DND-41 (cell line): ENCODE data around the gene SNPH.

Experiments
- ATAC-seq: fragments of 200-7000 bp; cut with Tn5 transposase; 3 replicates; pipeline ENCODE4 v1.9.1; 2021; ENCODE audit warnings: low read depth; ENCODE audit not compliant: insufficient read depth
- DNase-seq: peaks from one replicate; pipeline ENCODE4 v3.0.0-alpha.2; 2020
- H2AFZ ChIP-seq: 2 replicates; pipeline ENCODE4 v1.6.0; 2012; ENCODE audit warnings: low read depth, low read length
- H3K27ac ChIP-seq: 2 replicates; pipeline ENCODE4 v1.5.1; 2012; ENCODE audit warnings: low read length, inconsistent platforms
- H3K27me3 ChIP-seq: fragments of 200-600 bp; sonication (generic); 2 replicates; pipeline ENCODE4 v1.6.0; 2012; ENCODE audit warnings: low read length, mild to moderate bottlenecking, inconsistent platforms; ENCODE audit not compliant: insufficient read depth, poor library complexity
- H3K36me3 ChIP-seq: 2 replicates; pipeline ENCODE4 v1.5.1; 2012; ENCODE audit warnings: low read length, inconsistent platforms; ENCODE audit not compliant: insufficient read depth
- H3K4me1 ChIP-seq: 2 replicates; pipeline ENCODE4 v1.5.1; 2012; ENCODE audit warnings: mild to moderate bottlenecking, low read length; ENCODE audit not compliant: insufficient read depth
- H3K4me2 ChIP-seq: 2 replicates; pipeline ENCODE4 v1.6.0; 2012; ENCODE audit warnings: mild to moderate bottlenecking, moderate library complexity, low read length, inconsistent platforms; ENCODE audit not compliant: insufficient read depth
- H3K4me3 ChIP-seq, 2 experiments: fragments of 200-600 bp in 1 of 2; shearing (Covaris generic) in 1 of 2; 2 replicates each; pipeline ENCODE4 v1.5.1; 2012 to 2016; ENCODE audit warnings: inconsistent platforms in 2 of 2, low read length in 2 of 2, mild to moderate bottlenecking in 2 of 2, low read depth in 1 of 2, moderate library complexity in 1 of 2
- H3K79me2 ChIP-seq: 2 replicates; pipeline ENCODE4 v1.6.0; 2012; ENCODE audit warnings: low read length, inconsistent platforms; ENCODE audit not compliant: insufficient read depth
- H3K9ac ChIP-seq: 2 replicates; pipeline ENCODE4 v1.6.0; 2012; ENCODE audit warnings: low read depth, mild to moderate bottlenecking, inconsistent platforms, low read length, moderate library complexity
- H3K9me3 ChIP-seq: 2 replicates; pipeline ENCODE4 v1.5.1; 2012; ENCODE audit warnings: low read length, moderate library complexity, mild to moderate bottlenecking, inconsistent platforms; ENCODE audit not compliant: insufficient read depth, severe bottlenecking
- H4K20me1 ChIP-seq: 2 replicates; pipeline ENCODE4 v1.6.0; 2012; ENCODE audit warnings: low read length; ENCODE audit not compliant: insufficient read depth
- EZH2 ChIP-seq: IDR thresholded peaks from 3 replicates; pipeline ENCODE4 v1.6.1; 2012; ENCODE audit warnings: borderline replicate concordance, low read depth, mild to moderate bottlenecking, moderate library complexity, low read length, inconsistent platforms; ENCODE audit not compliant: severe bottlenecking
- TF ChIP-seq, protein P1 (sequence below): IDR thresholded peaks from 2 replicates; pipeline ENCODE4 v1.5.1; 2012; ENCODE audit warnings: borderline replicate concordance, low read length, moderate library complexity, mild to moderate bottlenecking; ENCODE audit not compliant: poor library complexity, severe bottlenecking; ENCODE audit errors: extremely low read depth

The SNPH gene

DNA sequence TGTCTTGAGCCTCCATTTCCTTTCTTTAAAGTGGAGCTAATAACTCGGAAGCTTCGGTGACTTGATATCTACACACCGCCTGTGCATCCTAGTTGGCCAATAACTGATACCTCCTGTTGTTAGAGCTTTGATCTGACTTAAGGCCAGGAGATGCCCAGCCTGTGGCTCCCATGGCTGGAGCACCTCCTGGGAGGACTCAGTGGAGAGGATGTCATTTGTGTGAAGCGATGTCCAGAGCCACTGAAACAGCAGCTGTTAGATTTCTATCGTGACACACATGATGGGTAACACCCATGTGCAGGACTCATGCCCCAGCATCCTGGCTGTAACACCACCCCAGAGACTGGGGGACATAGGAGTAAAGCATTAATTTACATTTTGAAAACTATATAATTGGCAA, 32.1 kb downstream of the SNPH start:
- Histone ChIP-seq H3K9me3 (no peaks in the 10 kb centered on the region), H3K4me2 (no peak overlapping the region), H4K20me1 (peaks cover 2% of the 10 kb centered on the region; the same call in 1 of the 2 replicates), H3K4me3 (no peak overlapping the region), H3K36me3 (no peaks in the 10 kb centered on the region), H3K27ac (no peak overlapping the region), H3K9ac (no peak overlapping the region), H2AFZ (no peak overlapping the region), H3K27me3 (peaks cover 7% of the 10 kb centered on the region), H3K79me2 (no peaks in the 10 kb centered on the region), H3K4me1 (peaks cover 14% of the 10 kb centered on the region)
- no peak for ATAC-seq
- TF ChIP-seq, protein P1, sequence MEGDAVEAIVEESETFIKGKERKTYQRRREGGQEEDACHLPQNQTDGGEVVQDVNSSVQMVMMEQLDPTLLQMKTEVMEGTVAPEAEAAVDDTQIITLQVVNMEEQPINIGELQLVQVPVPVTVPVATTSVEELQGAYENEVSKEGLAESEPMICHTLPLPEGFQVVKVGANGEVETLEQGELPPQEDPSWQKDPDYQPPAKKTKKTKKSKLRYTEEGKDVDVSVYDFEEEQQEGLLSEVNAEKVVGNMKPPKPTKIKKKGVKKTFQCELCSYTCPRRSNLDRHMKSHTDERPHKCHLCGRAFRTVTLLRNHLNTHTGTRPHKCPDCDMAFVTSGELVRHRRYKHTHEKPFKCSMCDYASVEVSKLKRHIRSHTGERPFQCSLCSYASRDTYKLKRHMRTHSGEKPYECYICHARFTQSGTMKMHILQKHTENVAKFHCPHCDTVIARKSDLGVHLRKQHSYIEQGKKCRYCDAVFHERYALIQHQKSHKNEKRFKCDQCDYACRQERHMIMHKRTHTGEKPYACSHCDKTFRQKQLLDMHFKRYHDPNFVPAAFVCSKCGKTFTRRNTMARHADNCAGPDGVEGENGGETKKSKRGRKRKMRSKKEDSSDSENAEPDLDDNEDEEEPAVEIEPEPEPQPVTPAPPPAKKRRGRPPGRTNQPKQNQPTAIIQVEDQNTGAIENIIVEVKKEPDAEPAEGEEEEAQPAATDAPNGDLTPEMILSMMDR: no peak
- no peak for TF ChIP-seq EZH2
- no peak for DNase-seq

DNA sequence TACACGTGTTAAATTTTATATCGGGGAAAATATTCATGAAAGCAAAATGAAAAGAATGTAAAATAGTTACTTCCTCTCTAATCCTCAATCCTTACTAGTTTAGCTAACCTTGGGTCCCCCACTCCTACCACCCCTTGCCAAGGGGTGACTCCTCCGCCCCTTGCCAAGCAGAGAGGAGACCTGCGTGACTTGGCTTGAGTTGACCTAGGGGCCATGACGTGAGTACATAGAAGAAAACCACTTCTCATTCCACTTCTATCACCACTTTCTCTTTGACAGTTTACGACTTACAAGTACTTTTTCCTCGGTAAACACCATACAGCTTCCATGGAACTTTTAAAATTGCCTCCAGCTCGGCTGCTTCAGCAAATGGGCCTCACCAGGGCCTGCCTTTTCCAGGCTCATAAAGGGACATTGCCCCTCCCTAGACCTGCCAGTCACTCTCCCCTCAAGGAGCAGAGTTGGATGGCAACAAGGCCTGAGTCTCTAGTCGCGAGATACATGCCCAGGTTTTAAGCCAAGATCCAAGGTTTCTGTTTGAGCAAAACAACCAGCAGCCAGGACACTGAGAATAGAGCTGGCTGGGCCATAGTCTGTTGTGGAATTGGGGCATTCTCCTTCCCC, 32.9 kb downstream of the SNPH start:
- no peak overlapping the region for H3K4me2 ChIP-seq
- TF ChIP-seq, protein P1: no peak
- TF ChIP-seq EZH2: no peak

DNA sequence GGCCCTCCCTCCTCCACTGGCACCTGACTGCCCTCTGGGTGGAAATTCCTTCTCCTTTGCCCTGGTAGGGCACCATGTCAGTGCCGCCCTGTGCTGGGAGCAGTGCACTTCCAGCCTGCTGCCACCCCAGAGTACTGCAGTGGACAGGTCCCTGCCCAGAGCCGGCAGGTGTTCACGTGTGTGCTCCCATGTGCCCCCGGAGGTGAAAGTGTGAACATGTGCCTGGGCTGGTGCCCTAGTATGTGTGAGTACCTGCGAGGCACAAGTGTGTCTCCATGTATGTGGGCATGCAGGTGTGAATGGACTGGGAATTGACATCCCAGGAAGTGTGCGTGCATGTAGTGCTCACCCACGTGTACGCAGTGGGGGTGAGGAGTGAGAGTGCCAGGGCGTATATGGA, 33.4 kb downstream of the SNPH start:
- ATAC-seq (peak; percentile 48), DNase-seq (peak; percentile 38)
- Histone ChIP-seq H3K9me3 (no peaks in the 10 kb centered on the region), H3K4me1 (peaks cover 14% of the 10 kb centered on the region), H4K20me1 (no peaks in the 10 kb centered on the region; the same call in 1 of the 2 replicates), H3K9ac (no peak overlapping the region), H3K4me3 (no peak overlapping the region), H3K27me3 (no peaks in the 10 kb centered on the region), H3K79me2 (no peaks in the 10 kb centered on the region), H3K36me3 (no peaks in the 10 kb centered on the region), H3K4me2 (no peak overlapping the region), H3K27ac (no peak overlapping the region), H2AFZ (no peak overlapping the region)
- TF ChIP-seq, protein P1: peak; percentile 57
- no peak for TF ChIP-seq EZH2

More for the DNA sequence above, 32.9 kb downstream of the SNPH start:
- Histone ChIP-seq H4K20me1 (peaks cover 2% of the 10 kb centered on the region; the same call in 1 of the 2 replicates), H3K9me3 (no peaks in the 10 kb centered on the region), H3K4me3 (no peak overlapping the region), H3K27ac (no peak overlapping the region), H3K4me1 (peaks cover 14% of the 10 kb centered on the region), H3K36me3 (no peaks in the 10 kb centered on the region), H2AFZ (no peak overlapping the region), H3K9ac (no peak overlapping the region), H3K27me3 (no peaks in the 10 kb centered on the region), H3K79me2 (no peaks in the 10 kb centered on the region)
- ATAC-seq: no peak
- no peak for DNase-seq
